Fibroblast of lung (primary cell): ENCODE measurements around the gene ALPK1. TPM values are rescaled to one million over a fixed set of nuclear protein-coding genes. Genes with fewer than 3 reads are reported as not detected.

Source experiments
- DNase-seq, 2 donors: peaks; one replicate each; pipeline versions ENCODE4 v3.0.0 to v3.0.0-alpha.2; 2010; ENCODE audit warnings: low read depth in 2 of 2
- H2AFZ ChIP-seq: 2 replicates; pipeline ENCODE4 v1.5.1; 2012; ENCODE audit warnings: low read length, control low read depth, inconsistent platforms
- H3K27ac ChIP-seq: 2 replicates; pipeline ENCODE4 v1.5.1; 2011; ENCODE audit warnings: low read length, control low read depth; ENCODE audit not compliant: insufficient read depth
- H3K27me3 ChIP-seq: 2 replicates; pipeline ENCODE4 v1.5.1; 2011; ENCODE audit warnings: mild to moderate bottlenecking, low read length; ENCODE audit not compliant: control insufficient read depth, insufficient read depth
- H3K36me3 ChIP-seq: 2 replicates; pipeline ENCODE4 v1.5.1; 2011; ENCODE audit warnings: low read length; ENCODE audit not compliant: control insufficient read depth, insufficient read depth
- H3K4me1 ChIP-seq: 2 replicates; pipeline ENCODE4 v1.5.1; 2011; ENCODE audit warnings: low read length; ENCODE audit not compliant: control insufficient read depth, insufficient read depth; ENCODE audit errors: extremely low read depth
- H3K4me2 ChIP-seq: 2 replicates; pipeline ENCODE4 v1.5.1; 2011; ENCODE audit warnings: low read length, control low read depth; ENCODE audit not compliant: insufficient read depth; ENCODE audit errors: extremely low read depth
- H3K4me3 ChIP-seq, 4 experiments: fragments of 200-600 bp in 1 of 4; sonication (generic) in 1 of 4; replicated peaks in 1 of 4; 2 replicates each; pipeline ENCODE4 v1.5.1; 2011 to 2016; ENCODE audit warnings: low read length in 4 of 4, low read depth in 3 of 4, mild to moderate bottlenecking in 3 of 4, control low read depth in 2 of 4, inconsistent platforms in 1 of 4, mixed read lengths in 1 of 4; ENCODE audit not compliant: insufficient read depth in 1 of 4; ENCODE audit errors: control extremely low read depth in 1 of 4
- H3K79me2 ChIP-seq: 2 replicates; pipeline ENCODE4 v1.5.1; 2012; ENCODE audit warnings: mild to moderate bottlenecking, low read length, inconsistent platforms; ENCODE audit not compliant: control insufficient read depth, insufficient read depth
- H3K9ac ChIP-seq: 2 replicates; pipeline ENCODE4 v1.5.1; 2011; ENCODE audit warnings: mild to moderate bottlenecking, low read length, control low read depth; ENCODE audit not compliant: insufficient read depth
- H3K9me3 ChIP-seq: 2 replicates; pipeline ENCODE4 v1.5.1; 2012; ENCODE audit warnings: low read depth, low read length; ENCODE audit not compliant: control insufficient read depth, insufficient read depth
- H4K20me1 ChIP-seq: 2 replicates; pipeline ENCODE4 v1.5.1; 2011; ENCODE audit warnings: low read length; ENCODE audit not compliant: control insufficient read depth, insufficient read depth; ENCODE audit errors: extremely low read depth
- EZH2 ChIP-seq: IDR thresholded peaks from 2 replicates; pipeline ENCODE4 v1.5.1; 2012; ENCODE audit warnings: low read length, control low read depth, mild to moderate bottlenecking; ENCODE audit errors: missing control alignments
- polyA plus RNA-seq, 2 donors: library from polyadenylated mRNA; depleted of rRNA in 1 of 2; stranded (reverse) in 1 of 2; unstranded in 1 of 2; fragments of >200 nt; gene quantifications; 2 replicates each; pipeline ENCODE4 v1.2.1, GENCODE V29; 2011 to 2012; ENCODE audit warnings: missing spikeins in 1 of 2
- total RNA-seq: library from RNA; depleted of rRNA; stranded (reverse); fragments of >200 nt; gene quantifications from 2 replicates; pipeline ENCODE4 v1.2.1, GENCODE V29; 2014
- TF ChIP-seq, protein P1 (sequence below), 2 donors: IDR thresholded peaks in 1 of 2; conservative IDR thresholded peaks in 1 of 2; 1 replicate in 1 of 2; 2 replicates in 1 of 2; pipeline ENCODE4 v1.5.1; 2011 to 2012; ENCODE audit warnings: low read length in 2 of 2, control low read depth in 1 of 2, inconsistent platforms in 1 of 2, low read depth in 1 of 2, mild to moderate bottlenecking in 1 of 2

Gene ALPK1
- total and polyA plus RNA-seq, 2 donors (not counting 1 experiment from before 2014, with no cell fraction given) = 9.3 to 50.2 TPM

DNA sequence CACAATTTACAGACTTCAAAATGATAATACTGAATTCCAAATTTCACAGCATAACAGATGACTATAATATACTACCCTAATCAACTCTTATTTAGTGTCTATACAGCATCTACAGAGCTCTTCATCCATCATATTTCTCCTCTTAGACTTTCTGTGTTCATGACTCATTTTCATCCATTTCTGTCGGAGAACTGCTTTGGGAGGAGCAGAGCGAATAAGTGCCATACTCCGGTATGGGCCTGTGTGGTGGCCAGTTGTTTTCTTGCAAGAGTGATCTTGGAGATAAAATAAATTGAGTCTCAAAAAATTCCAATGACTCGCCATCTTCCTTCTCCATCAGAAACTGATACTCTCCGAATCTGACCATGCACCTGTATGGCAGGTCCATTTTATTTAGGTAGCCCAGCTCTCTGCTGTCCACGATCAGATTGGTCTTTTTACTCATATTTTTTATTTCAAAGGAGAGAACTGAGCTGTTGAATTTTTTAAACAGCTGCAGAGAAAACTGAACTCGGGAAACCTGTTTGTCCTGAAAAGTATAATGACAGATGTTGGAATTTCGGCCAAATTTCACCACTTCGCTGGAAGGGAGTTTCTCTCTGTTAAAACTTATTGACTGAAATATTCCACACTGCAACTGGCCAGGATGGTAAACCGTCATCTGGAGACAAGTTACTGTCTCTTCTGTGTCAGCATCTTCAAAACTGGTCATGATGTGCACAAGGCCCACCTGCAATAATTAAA, 19.3 kb upstream of the ALPK1 start:
- TF ChIP-seq, protein P1, sequence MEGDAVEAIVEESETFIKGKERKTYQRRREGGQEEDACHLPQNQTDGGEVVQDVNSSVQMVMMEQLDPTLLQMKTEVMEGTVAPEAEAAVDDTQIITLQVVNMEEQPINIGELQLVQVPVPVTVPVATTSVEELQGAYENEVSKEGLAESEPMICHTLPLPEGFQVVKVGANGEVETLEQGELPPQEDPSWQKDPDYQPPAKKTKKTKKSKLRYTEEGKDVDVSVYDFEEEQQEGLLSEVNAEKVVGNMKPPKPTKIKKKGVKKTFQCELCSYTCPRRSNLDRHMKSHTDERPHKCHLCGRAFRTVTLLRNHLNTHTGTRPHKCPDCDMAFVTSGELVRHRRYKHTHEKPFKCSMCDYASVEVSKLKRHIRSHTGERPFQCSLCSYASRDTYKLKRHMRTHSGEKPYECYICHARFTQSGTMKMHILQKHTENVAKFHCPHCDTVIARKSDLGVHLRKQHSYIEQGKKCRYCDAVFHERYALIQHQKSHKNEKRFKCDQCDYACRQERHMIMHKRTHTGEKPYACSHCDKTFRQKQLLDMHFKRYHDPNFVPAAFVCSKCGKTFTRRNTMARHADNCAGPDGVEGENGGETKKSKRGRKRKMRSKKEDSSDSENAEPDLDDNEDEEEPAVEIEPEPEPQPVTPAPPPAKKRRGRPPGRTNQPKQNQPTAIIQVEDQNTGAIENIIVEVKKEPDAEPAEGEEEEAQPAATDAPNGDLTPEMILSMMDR (conservative IDR thresholded peaks at IDR 0.05 in 1 of 2, IDR thresholded peaks at IDR 0.05 in 1 of 2; ENCODE audit: low read depth in 1 of 2, low read length in 2 of 2) = no peak
- H3K4me1 ChIP-seq = no peaks in the 10 kb centered on the region
- no peak overlapping the region for H3K27ac ChIP-seq
- no peaks in the 10 kb centered on the region for H3K9me3 ChIP-seq
- no peaks in the 10 kb centered on the region for H3K36me3 ChIP-seq
- H4K20me1 ChIP-seq = no peaks in the 10 kb centered on the region
- H3K9ac ChIP-seq = no peak overlapping the region
- H2AFZ ChIP-seq = no peak overlapping the region
- H3K4me3 ChIP-seq = no peak overlapping the region
- H3K27me3 ChIP-seq = no peaks in the 10 kb centered on the region
- no peak for DNase-seq
- H3K4me2 ChIP-seq = no peak overlapping the region
- no peaks in the 10 kb centered on the region for H3K79me2 ChIP-seq

DNA sequence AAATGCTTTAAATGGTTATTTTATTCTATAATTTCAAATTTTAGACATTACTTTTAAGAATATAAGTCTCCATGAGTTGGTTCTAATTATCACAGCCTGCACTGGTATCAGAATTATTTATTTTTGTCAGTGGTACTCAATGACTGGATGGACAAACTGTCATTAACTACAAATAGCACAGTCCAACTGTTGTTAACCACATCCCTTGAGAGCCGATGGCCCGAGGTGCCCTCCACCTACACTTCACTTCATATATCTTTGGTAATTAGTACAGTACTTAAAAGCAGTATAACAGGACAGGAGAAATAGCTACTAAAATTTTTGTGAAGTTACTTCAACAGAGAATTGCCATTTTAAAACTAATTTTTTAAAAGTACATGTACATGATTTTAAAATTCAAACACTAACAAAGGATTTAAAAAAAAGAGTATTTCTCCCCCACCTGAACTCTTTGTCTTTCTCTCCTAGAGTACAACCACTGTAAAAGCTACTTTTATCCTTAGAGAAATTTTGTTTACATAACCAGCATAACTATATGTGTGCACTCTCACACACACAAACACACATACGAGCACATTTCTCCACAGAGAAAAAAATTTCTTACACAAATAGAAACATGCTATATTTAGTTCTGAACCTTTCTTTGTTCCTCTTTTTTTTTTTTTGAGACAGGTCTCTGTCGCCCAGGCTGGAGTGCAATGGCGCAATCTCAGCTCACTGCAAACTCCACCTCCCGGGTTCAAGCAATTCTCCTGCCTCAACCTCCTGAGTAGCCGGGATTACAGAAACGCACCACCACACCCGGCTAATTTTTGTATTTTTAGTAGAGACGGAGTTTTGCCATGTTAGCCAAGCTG, 17.9 kb upstream of the ALPK1 start:
- Histone ChIP-seq H3K4me1 (peaks cover 2% of the 10 kb centered on the region), H3K4me3 (no peak overlapping the region), H3K9me3 (no peaks in the 10 kb centered on the region), H3K27ac (no peak overlapping the region), H3K27me3 (no peaks in the 10 kb centered on the region), H3K9ac (no peak overlapping the region), H3K79me2 (no peaks in the 10 kb centered on the region), H2AFZ (no peak overlapping the region), H3K36me3 (no peaks in the 10 kb centered on the region), H3K4me2 (no peak overlapping the region), H4K20me1 (no peaks in the 10 kb centered on the region)
- DNase-seq = peak in 1 of 2 donors; percentile 24
- TF ChIP-seq, protein P1 (conservative IDR thresholded peaks at IDR 0.05 in 1 of 2, IDR thresholded peaks at IDR 0.05 in 1 of 2; ENCODE audit: low read depth in 1 of 2, low read length in 2 of 2) = no peak
- TF ChIP-seq EZH2 = no peak

DNA sequence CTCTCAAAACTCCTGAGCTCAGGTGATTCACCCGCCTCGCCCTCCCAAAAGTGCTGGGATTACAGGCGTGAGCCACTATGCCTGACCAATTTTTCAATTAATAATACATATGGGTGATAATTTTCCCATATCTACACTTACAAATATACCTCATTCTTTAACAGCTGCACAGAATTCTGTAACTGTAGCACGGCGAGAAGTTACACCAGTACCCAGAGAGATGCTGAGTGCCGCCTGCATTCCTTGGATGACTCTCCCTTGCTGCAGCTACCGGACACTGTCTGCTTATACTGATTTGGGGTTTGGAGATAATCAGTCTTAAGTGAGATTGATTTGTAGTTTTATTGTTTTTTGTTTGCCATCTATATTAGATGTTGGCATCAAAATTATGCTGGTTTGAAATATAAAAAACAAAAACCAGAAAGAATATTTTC, 17.3 kb upstream of the ALPK1 start:
- peaks cover 2% of the 10 kb centered on the region for H3K4me1 ChIP-seq
- no peaks in the 10 kb centered on the region for H3K79me2 ChIP-seq
- H3K9ac ChIP-seq = no peak overlapping the region
- TF ChIP-seq, protein P1 (conservative IDR thresholded peaks at IDR 0.05 in 1 of 2, IDR thresholded peaks at IDR 0.05 in 1 of 2; ENCODE audit: low read depth in 1 of 2, low read length in 2 of 2) = no peak
- no peak for TF ChIP-seq EZH2
- no peak overlapping the region for H3K4me3 ChIP-seq
- H3K4me2 ChIP-seq = no peak overlapping the region
- H2AFZ ChIP-seq = no peak overlapping the region
- no peak overlapping the region for H3K27ac ChIP-seq
- no peaks in the 10 kb centered on the region for H3K9me3 ChIP-seq
- peak in 1 of 2 donors; percentile 11 for DNase-seq
- no peaks in the 10 kb centered on the region for H3K27me3 ChIP-seq
- no peaks in the 10 kb centered on the region for H3K36me3 ChIP-seq
- no peaks in the 10 kb centered on the region for H4K20me1 ChIP-seq
